Astrocyte (in vitro differentiated cells and primary cell): Measurements from ENCODE around the gene SLC29A2. TPM values are rescaled to one million over a fixed set of nuclear protein-coding genes. Genes with fewer than 3 reads are reported as not detected.

Source experiments
- DNase-seq: peaks from one replicate; pipeline ENCODE4 v3.0.0-alpha.2; 2010; ENCODE audit warnings: low read depth
- FAIRE-seq: peaks from 2 replicates; lab custom pipeline; 2011; peaks lifted over from hg19 to GRCh38; lab: Jason Lieb, UNC
- H2AFZ ChIP-seq: 2 replicates; pipeline ENCODE4 v1.6.0; 2012; ENCODE audit warnings: low read depth, low read length, inconsistent platforms
- H3K27ac ChIP-seq: 2 replicates; pipeline ENCODE4 v1.5.1; 2011; ENCODE audit warnings: low read depth, low read length, inconsistent platforms
- H3K27me3 ChIP-seq: 2 replicates; pipeline ENCODE4 v1.6.0; 2011; ENCODE audit warnings: low read length, inconsistent platforms; ENCODE audit not compliant: insufficient read depth
- H3K36me3 ChIP-seq: 2 replicates; pipeline ENCODE4 v1.5.1; 2011; ENCODE audit warnings: low read length, inconsistent platforms; ENCODE audit not compliant: insufficient read depth
- H3K4me1 ChIP-seq: 2 replicates; pipeline ENCODE4 v1.5.1; 2011; ENCODE audit warnings: low read length, inconsistent platforms; ENCODE audit not compliant: insufficient read depth
- H3K4me2 ChIP-seq: 2 replicates; pipeline ENCODE4 v1.6.0; 2012; ENCODE audit warnings: low read length, inconsistent platforms
- H3K4me3 ChIP-seq: 2 replicates; pipeline ENCODE4 v1.5.1; 2011; ENCODE audit warnings: low read depth, mild to moderate bottlenecking, low read length, inconsistent platforms; ENCODE audit not compliant: insufficient read depth
- H3K79me2 ChIP-seq: 2 replicates; pipeline ENCODE4 v1.6.0; 2012; ENCODE audit warnings: mild to moderate bottlenecking, low read length, inconsistent platforms; ENCODE audit not compliant: insufficient read depth
- H3K9ac ChIP-seq: 2 replicates; pipeline ENCODE4 v1.6.0; 2012; ENCODE audit warnings: mild to moderate bottlenecking, low read length, inconsistent platforms
- H3K9me3 ChIP-seq: 2 replicates; pipeline ENCODE4 v1.5.1; 2012; ENCODE audit warnings: low read depth, mild to moderate bottlenecking, low read length, inconsistent platforms; ENCODE audit not compliant: insufficient read depth
- H4K20me1 ChIP-seq: 2 replicates; pipeline ENCODE4 v1.6.0; 2012; ENCODE audit warnings: low read length, inconsistent platforms; ENCODE audit not compliant: insufficient read depth
- H3K27ac Mint-ChIP-seq: one replicate; pipeline ENCODE4 v1.8.0; 2021; ENCODE audit warnings: mild to moderate bottlenecking, mixed read lengths; ENCODE audit not compliant: unreplicated experiment
- H3K27me3 Mint-ChIP-seq: one replicate; pipeline ENCODE4 v1.8.0; 2021; ENCODE audit warnings: low read depth, mixed read lengths; ENCODE audit not compliant: unreplicated experiment
- H3K36me3 Mint-ChIP-seq: one replicate; pipeline ENCODE4 v1.8.0; 2021; ENCODE audit warnings: low read depth, mixed read lengths; ENCODE audit not compliant: unreplicated experiment
- H3K4me1 Mint-ChIP-seq: one replicate; pipeline ENCODE4 v1.8.0; 2021; ENCODE audit warnings: low read depth, mixed read lengths; ENCODE audit not compliant: unreplicated experiment
- H3K4me3 Mint-ChIP-seq: one replicate; pipeline ENCODE4 v1.8.0; 2021; ENCODE audit warnings: mild to moderate bottlenecking, moderate library complexity, mixed read lengths; ENCODE audit not compliant: unreplicated experiment
- H3K9me3 Mint-ChIP-seq: one replicate; pipeline ENCODE4 v1.8.0; 2021; ENCODE audit warnings: mild to moderate bottlenecking, mixed read lengths; ENCODE audit not compliant: unreplicated experiment
- EZH2 ChIP-seq: IDR thresholded peaks from 2 replicates; pipeline ENCODE4 v1.6.1; 2012; ENCODE audit warnings: mild to moderate bottlenecking, low read length, inconsistent platforms; ENCODE audit not compliant: insufficient read depth
- total RNA-seq: library from RNA; stranded (reverse); gene quantifications from 2 replicates; pipeline ENCODE4 v1.2.1, GENCODE V29; 2021
- TF ChIP-seq, protein P1 (sequence below): IDR thresholded peaks from 2 replicates; pipeline ENCODE4 v1.5.1; 2011; ENCODE audit warnings: low read depth, mild to moderate bottlenecking, inconsistent platforms, low read length, moderate library complexity; ENCODE audit not compliant: insufficient read depth

SLC29A2 gene
- total RNA-seq, 1 donor from 2014 or later, result 6.6 TPM

- Histone ChIP-seq H3K27me3 (no peaks in the 10 kb centered on the region), H3K36me3 (no peaks in the 10 kb centered on the region), H3K27ac (no peak overlapping the region), H4K20me1 (peaks cover 6% of the 10 kb centered on the region), H3K9ac (no peak overlapping the region), H3K4me3 (no peak overlapping the region), H2AFZ (no peak overlapping the region), H3K4me1 (peaks cover 28% of the 10 kb centered on the region), H3K4me2 (no peak overlapping the region), H3K9me3 (no peaks in the 10 kb centered on the region), H3K79me2 (peaks cover 14% of the 10 kb centered on the region)
- no peak for TF ChIP-seq EZH2
- TF ChIP-seq, protein P1, sequence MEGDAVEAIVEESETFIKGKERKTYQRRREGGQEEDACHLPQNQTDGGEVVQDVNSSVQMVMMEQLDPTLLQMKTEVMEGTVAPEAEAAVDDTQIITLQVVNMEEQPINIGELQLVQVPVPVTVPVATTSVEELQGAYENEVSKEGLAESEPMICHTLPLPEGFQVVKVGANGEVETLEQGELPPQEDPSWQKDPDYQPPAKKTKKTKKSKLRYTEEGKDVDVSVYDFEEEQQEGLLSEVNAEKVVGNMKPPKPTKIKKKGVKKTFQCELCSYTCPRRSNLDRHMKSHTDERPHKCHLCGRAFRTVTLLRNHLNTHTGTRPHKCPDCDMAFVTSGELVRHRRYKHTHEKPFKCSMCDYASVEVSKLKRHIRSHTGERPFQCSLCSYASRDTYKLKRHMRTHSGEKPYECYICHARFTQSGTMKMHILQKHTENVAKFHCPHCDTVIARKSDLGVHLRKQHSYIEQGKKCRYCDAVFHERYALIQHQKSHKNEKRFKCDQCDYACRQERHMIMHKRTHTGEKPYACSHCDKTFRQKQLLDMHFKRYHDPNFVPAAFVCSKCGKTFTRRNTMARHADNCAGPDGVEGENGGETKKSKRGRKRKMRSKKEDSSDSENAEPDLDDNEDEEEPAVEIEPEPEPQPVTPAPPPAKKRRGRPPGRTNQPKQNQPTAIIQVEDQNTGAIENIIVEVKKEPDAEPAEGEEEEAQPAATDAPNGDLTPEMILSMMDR, result no peak
- no peak overlapping the region for H3K27ac Mint-ChIP-seq
- no peaks in the 10 kb centered on the region for H3K27me3 Mint-ChIP-seq
- H3K36me3 Mint-ChIP-seq, result peaks cover 1% of the 10 kb centered on the region
- H3K9me3 Mint-ChIP-seq, result peaks cover 1% of the 10 kb centered on the region
- H3K4me3 Mint-ChIP-seq, result no peak overlapping the region
- no peak for DNase-seq
- FAIRE-seq, result no peak
- peaks cover 11% of the 10 kb centered on the region for H3K4me1 Mint-ChIP-seq
Observed at GRCh38 chr11:66349084-66349386, 22.5 kb downstream of the SLC29A2 start.

GRCh38 chr11:66347425-66348276, 23.9 kb downstream of the SLC29A2 start, which contains the start of gene B4GAT1:
TSS of gene B4GAT1 (minus strand) at chr11:66347629. CDS start at chr11:66347545, 84 bp downstream.
- Histone ChIP-seq H3K4me3 (peak within 1 kb of the TSS; percentile 82), H4K20me1 (peaks cover 18% of the 10 kb centered on the region), H3K27me3 (no peaks in the 10 kb centered on the region), H3K9me3 (no peaks in the 10 kb centered on the region), H3K27ac (peak within 1 kb of the TSS; percentile 40), H3K79me2 (peaks cover 27% of the 10 kb centered on the region), H2AFZ (peak within 1 kb of the TSS; percentile 100), H3K4me1 (peaks cover 33% of the 10 kb centered on the region), H3K4me2 (peak within 1 kb of the TSS; percentile 96), H3K36me3 (no peaks in the 10 kb centered on the region), H3K9ac (peak within 1 kb of the TSS; percentile 84)
- peak within 1 kb of the TSS; percentile 95 for H3K27ac Mint-ChIP-seq
- peaks cover 1% of the 10 kb centered on the region for H3K36me3 Mint-ChIP-seq
- H3K4me1 Mint-ChIP-seq, result peaks cover 21% of the 10 kb centered on the region
- no peaks in the 10 kb centered on the region for H3K27me3 Mint-ChIP-seq
- FAIRE-seq (no peak), DNase-seq (peak; percentile 83)
- peak within 1 kb of the TSS; percentile 92 for H3K4me3 Mint-ChIP-seq
- TF ChIP-seq, protein P1, result no peak
- no peak for TF ChIP-seq EZH2
- H3K9me3 Mint-ChIP-seq, result peaks cover 1% of the 10 kb centered on the region
